ENCODE results near the gene TTC9B.
"Not testable (repeated sequence)": the region's sequence is repeated elsewhere in the genome, so short reads cannot be mapped to it uniquely, and the experiment has no call there.

TTC9B gene

GRCh38 chr19:40232949-40233810 is 15.0 kb upstream of the TTC9B start:
- DNase-seq (ENCODE audit: low spot score), result no peak

- DNase-seq (ENCODE audit: low spot score), result no peak
Observed at GRCh38 chr19:40232479-40232878, 14.3 kb upstream of the TTC9B start.

GRCh38 chr19:40231544-40232424 is 13.6 kb upstream of the TTC9B start:
- no peak for DNase-seq (ENCODE audit: low spot score)

- no peak for DNase-seq (ENCODE audit: low spot score)
Observed at GRCh38 chr19:40231057-40231456, 12.9 kb upstream of the TTC9B start.

- DNase-seq (ENCODE audit: low spot score), result no peak
Observed at GRCh38 chr19:40229926-40230417, 11.8 kb upstream of the TTC9B start.

GRCh38 chr19:40229484-40229883 is 11.3 kb upstream of the TTC9B start:
- DNase-seq (ENCODE audit: low spot score), result no peak

GRCh38 chr19:40228863-40229262 is 10.7 kb upstream of the TTC9B start:
- DNase-seq (ENCODE audit: low spot score), result no peak

GRCh38 chr19:40228346-40228745 is 10.2 kb upstream of the TTC9B start:
- no peak for DNase-seq (ENCODE audit: low spot score)

GRCh38 chr19:40225440-40226305 is 7.5 kb upstream of the TTC9B start:
- no peak for DNase-seq (ENCODE audit: low spot score)

- no peak for DNase-seq (ENCODE audit: low spot score)
Observed at GRCh38 chr19:40224342-40225150, 6.4 kb upstream of the TTC9B start.

GRCh38 chr19:40223135-40223822 is 5.1 kb upstream of the TTC9B start:
- DNase-seq (ENCODE audit: low spot score), result no peak

- peak; percentile 97 for DNase-seq (ENCODE audit: low spot score)
Observed at GRCh38 chr19:40221858-40222619, 3.9 kb upstream of the TTC9B start.

- no peak for DNase-seq (ENCODE audit: low spot score)
Observed at GRCh38 chr19:40220674-40221073, 2.5 kb upstream of the TTC9B start.

GRCh38 chr19:40219721-40220276 is 1.6 kb upstream of the TTC9B start:
- DNase-seq (ENCODE audit: low spot score), result no peak

- not testable (repeated sequence) for DNase-seq (ENCODE audit: low spot score)
Observed at GRCh38 chr19:40219029-40219428, 845 bp upstream of the TTC9B start.

- no peak for DNase-seq (ENCODE audit: low spot score)
Observed at GRCh38 chr19:40217027-40217810, 965 bp downstream of the TTC9B start.

GRCh38 chr19:40216777-40217026 is 1.5 kb downstream of the TTC9B start:
- DNase-seq (ENCODE audit: low spot score), result no peak

- no peak for DNase-seq (ENCODE audit: low spot score)
Observed at GRCh38 chr19:40216013-40216776, 2.0 kb downstream of the TTC9B start.

All from pons (tissue), 1 donor.